Liver (tissue), 9 donors: ENCODE data around the gene NXPH1. TPM values are rescaled to one million over a fixed set of nuclear protein-coding genes. Genes with fewer than 3 reads are reported as not detected.

Experiments used
- DNase-seq: peaks from one replicate; pipeline ENCODE4 v3.0.0-alpha.2; 2017; ENCODE audit warnings: low spot score
- H3K27ac ChIP-seq, 2 donors: one replicate each; pipeline ENCODE4 v1.7.0; 2013; ENCODE audit warnings: inconsistent platforms in 2 of 2, low read length in 2 of 2, control low read depth in 1 of 2, low read depth in 1 of 2, mild to moderate bottlenecking in 1 of 2
- H3K27me3 ChIP-seq, 4 donors: one replicate each; pipeline versions ENCODE4 v1.6.1 to v1.7.0; 2013; ENCODE audit warnings: low read length in 3 of 4, inconsistent platforms in 1 of 4, mild to moderate bottlenecking in 1 of 4, moderate library complexity in 1 of 4; ENCODE audit not compliant: control insufficient read depth in 4 of 4, insufficient read depth in 4 of 4
- H3K36me3 ChIP-seq, 4 donors: one replicate each; pipeline versions ENCODE4 v1.6.1 to v1.7.0; 2013; ENCODE audit warnings: low read length in 3 of 4, mild to moderate bottlenecking in 3 of 4, low read depth in 1 of 4, moderate library complexity in 1 of 4; ENCODE audit not compliant: control insufficient read depth in 4 of 4, insufficient read depth in 3 of 4
- H3K4me1 ChIP-seq, 4 donors: one replicate each; pipeline versions ENCODE4 v1.6.1 to v1.7.0; 2013; ENCODE audit warnings: low read length in 3 of 4, mild to moderate bottlenecking in 3 of 4, moderate library complexity in 1 of 4; ENCODE audit not compliant: control insufficient read depth in 4 of 4, insufficient read depth in 4 of 4
- H3K4me3 ChIP-seq, 3 donors: one replicate each; pipeline versions ENCODE4 v1.6.1 to v1.7.0; 2013; ENCODE audit warnings: low read length in 3 of 3, control low read depth in 1 of 3, low read depth in 1 of 3, mild to moderate bottlenecking in 1 of 3
- H3K9ac ChIP-seq, 2 donors: one replicate each; pipeline ENCODE4 v1.7.0; 2013; ENCODE audit warnings: low read length in 2 of 2, mild to moderate bottlenecking in 2 of 2, moderate library complexity in 2 of 2, control low read depth in 1 of 2, low read depth in 1 of 2
- H3K9me3 ChIP-seq, 4 donors: one replicate each; pipeline versions ENCODE4 v1.6.1 to v1.7.0; 2013; ENCODE audit warnings: low read length in 3 of 4; ENCODE audit not compliant: control insufficient read depth in 4 of 4
- FOXA2 ChIP-seq: IDR thresholded peaks from 2 replicates; pipeline ENCODE4 v1.6.1; 2016; ENCODE audit warnings: antibody characterized with exemption
- GABPA ChIP-seq, 2 donors: IDR thresholded peaks in 1 of 2; conservative IDR thresholded peaks in 1 of 2; 2 replicates each; pipeline ENCODE4 v1.6.1; 2016; ENCODE audit warnings: antibody characterized with exemption in 2 of 2, mild to moderate bottlenecking in 1 of 2, moderate library complexity in 1 of 2
- HNF4A ChIP-seq, 2 donors: conservative IDR thresholded peaks; 2 replicates each; pipeline ENCODE4 v1.6.1; 2016; ENCODE audit warnings: antibody characterized with exemption in 2 of 2, mild to moderate bottlenecking in 2 of 2
- JUND ChIP-seq, 2 donors: IDR thresholded peaks; 2 replicates each; pipeline ENCODE4 v1.6.1; 2016; ENCODE audit warnings: antibody characterized with exemption in 2 of 2
- RAD21 ChIP-seq, 2 donors: IDR thresholded peaks; 2 replicates each; pipeline ENCODE4 v1.6.1; 2016; ENCODE audit warnings: antibody characterized with exemption in 2 of 2, mild to moderate bottlenecking in 2 of 2
- REST ChIP-seq: IDR thresholded peaks from 2 replicates; pipeline ENCODE4 v1.6.1; 2016; ENCODE audit warnings: antibody characterized with exemption, mild to moderate bottlenecking
- RXRA ChIP-seq, 2 donors: IDR thresholded peaks; 2 replicates each; pipeline ENCODE4 v1.6.1; 2017 to 2018; ENCODE audit warnings: antibody characterized with exemption in 2 of 2, mild to moderate bottlenecking in 1 of 2
- SP1 ChIP-seq: IDR thresholded peaks from 2 replicates; pipeline ENCODE4 v1.6.1; 2018; ENCODE audit warnings: antibody characterized with exemption, mild to moderate bottlenecking
- TAF1 ChIP-seq: conservative IDR thresholded peaks from 2 replicates; pipeline ENCODE4 v1.6.1; 2016; ENCODE audit warnings: antibody characterized with exemption, mild to moderate bottlenecking
- YY1 ChIP-seq: IDR thresholded peaks from 2 replicates; pipeline ENCODE4 v1.6.1; 2016; ENCODE audit warnings: antibody characterized with exemption, mild to moderate bottlenecking
- WGBS: extraction: QIAGEN DNeasy Blood & Tissue Kit; methylation state at CpG from one replicate; pipeline ENCODE4 v1.1.7; 2013; 5-methylcytosine and 5-hydroxymethylcytosine counted together
- polyA plus RNA-seq, 2 donors: library from polyadenylated mRNA; stranded (reverse) in 1 of 2; unstranded in 1 of 2; fragments of 200-250 nt in 1 of 2; fragments of >200 nt in 1 of 2; fragmentation: Nextera tagmentation in 1 of 2; extraction: Ambion mirVana in 1 of 2; gene quantifications; one replicate each; pipeline versions ENCODE4 v1.2.1 to v1.2.3, GENCODE V29; 2013 to 2015
- total RNA-seq, 2 donors: library from RNA; depleted of rRNA; stranded (reverse); fragments of >200 nt; gene quantifications; one replicate each; pipeline ENCODE4 v1.2.3, GENCODE V29; 2014
- TF ChIP-seq, protein P1 (sequence below): IDR thresholded peaks from 2 replicates; pipeline ENCODE4 v1.6.1; 2016; ENCODE audit warnings: antibody characterized with exemption
- TF ChIP-seq, protein P2 (sequence below): IDR thresholded peaks from 2 replicates; pipeline ENCODE4 v1.6.1; 2016; ENCODE audit warnings: antibody characterized with exemption
- donor health status: healthy.
- donor health status: healthy.
- donor health status: healthy.
- donor health status: healthy.
- donor health status: healthy.

NXPH1 gene
- total and polyA plus RNA-seq, 4 donors = not detected

DNA sequence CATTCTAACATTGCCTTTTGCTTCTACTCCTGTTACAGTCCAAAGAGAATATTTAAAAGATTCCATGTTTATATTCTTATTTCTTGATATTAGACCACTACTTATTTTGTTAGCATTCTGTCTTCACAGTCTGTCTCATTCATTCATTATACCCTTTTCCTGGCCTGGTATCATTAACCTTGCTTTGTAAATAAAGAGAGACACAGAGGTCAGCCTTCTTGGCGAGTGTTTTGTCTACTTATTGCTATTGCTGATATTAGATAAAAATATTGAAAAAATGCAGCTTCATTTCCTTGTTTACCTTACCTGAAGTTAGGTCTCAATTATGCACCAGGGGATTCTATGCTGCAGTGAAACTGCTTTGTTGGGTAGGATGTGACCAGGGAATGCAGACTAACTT, 179.2 kb downstream of the NXPH1 start (continued):
- no peak for TF ChIP-seq REST

DNA sequence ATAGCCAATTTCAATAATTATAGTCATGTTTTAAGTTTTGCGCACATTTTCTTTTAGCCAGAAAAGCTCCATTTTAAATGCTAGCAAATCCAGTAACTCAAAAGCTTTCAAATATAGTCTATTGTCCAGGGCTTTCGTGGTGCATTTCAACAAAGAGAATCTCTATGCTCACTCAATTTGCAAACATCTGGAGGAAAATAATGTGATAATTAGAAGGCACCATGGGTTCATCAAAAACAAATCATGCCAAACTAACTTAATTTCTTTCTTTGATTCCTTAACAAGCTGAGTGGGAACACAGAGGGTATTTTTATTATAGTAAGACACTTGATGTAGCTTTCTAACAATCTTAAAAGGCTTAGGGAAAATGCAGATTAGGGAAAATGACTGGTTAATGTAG, 179.8 kb downstream of the NXPH1 start:
- DNase-seq = no peak
- Histone ChIP-seq H3K9ac (no peak overlapping the region), H3K27ac (no peak overlapping the region), H3K4me1 (no peaks in the 10 kb centered on the region), H3K36me3 (no peaks in the 10 kb centered on the region), H3K4me3 (no peak overlapping the region), H3K27me3 (no peaks in the 10 kb centered on the region), H3K9me3 (no peaks in the 10 kb centered on the region)
- 71% methylated on average over 2 of the region's 2 CpGs for WGBS
- TF ChIP-seq SP1 (no peak), JUND (IDR thresholded peaks at IDR 0.05) (no peak), FOXA2 (no peak), YY1 (no peak), RAD21 (IDR thresholded peaks at IDR 0.05) (no peak), HNF4A (conservative IDR thresholded peaks at IDR 0.05) (no peak)

GRCh38 chr7:8615019-8615418, 181.6 kb downstream of the NXPH1 start:
- TF ChIP-seq, protein P1, sequence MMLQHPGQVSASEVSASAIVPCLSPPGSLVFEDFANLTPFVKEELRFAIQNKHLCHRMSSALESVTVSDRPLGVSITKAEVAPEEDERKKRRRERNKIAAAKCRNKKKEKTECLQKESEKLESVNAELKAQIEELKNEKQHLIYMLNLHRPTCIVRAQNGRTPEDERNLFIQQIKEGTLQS = no peak
- TF ChIP-seq, protein P2, sequence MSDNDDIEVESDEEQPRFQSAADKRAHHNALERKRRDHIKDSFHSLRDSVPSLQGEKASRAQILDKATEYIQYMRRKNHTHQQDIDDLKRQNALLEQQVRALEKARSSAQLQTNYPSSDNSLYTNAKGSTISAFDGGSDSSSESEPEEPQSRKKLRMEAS = no peak
- no peak for TF ChIP-seq GABPA (IDR thresholded peaks at IDR 0.05 in 1 of 2, conservative IDR thresholded peaks at IDR 0.05 in 1 of 2)
- no peak for TF ChIP-seq REST
- no peak for TF ChIP-seq RXRA (IDR thresholded peaks at IDR 0.05)
- TF ChIP-seq TAF1 = no peak
- no peaks in the 10 kb centered on the region for H3K9me3 ChIP-seq
- no peaks in the 10 kb centered on the region for H3K4me1 ChIP-seq
- DNase-seq = no peak
- no peak overlapping the region for H3K4me3 ChIP-seq
- no peak overlapping the region for H3K27ac ChIP-seq
- no peaks in the 10 kb centered on the region for H3K36me3 ChIP-seq
- WGBS = 43% methylated on average over 5 of the region's 5 CpGs
- H3K9ac ChIP-seq = no peak overlapping the region
- no peaks in the 10 kb centered on the region for H3K27me3 ChIP-seq
